Peyer's patch (tissue), 4 donors: ENCODE data around the gene FMN1.

Source experiments
- CTCF ChIP-seq, 6 experiments: fragments of 450-650 bp in 4 of 6; fragments of 200-600 bp in 2 of 6; sonication (generic) in 1 of 6; IDR thresholded peaks; one replicate each; pipeline ENCODE4 v1.5.1; 2017 to 2019; ENCODE audit warnings: antibody characterized with exemption in 6 of 6, mild to moderate bottlenecking in 3 of 6, moderate library complexity in 1 of 6
- POLR2A ChIP-seq, 2 donors: fragments of 450-650 bp; IDR thresholded peaks; one replicate each; pipeline ENCODE4 v1.5.1; 2017; ENCODE audit warnings: antibody characterized with exemption in 2 of 2, mild to moderate bottlenecking in 2 of 2, moderate library complexity in 2 of 2

- TF ChIP-seq CTCF (IDR thresholded peaks at IDR 0.05), result no peak
- TF ChIP-seq POLR2A (IDR thresholded peaks at IDR 0.05), result no peak
These were observed 313.9 kb downstream of the FMN1 start for GRCh38 chr15:32880642-32881041.
